ENCODE results near the gene MTMR1.
A peak's percentile ranks its signal among the peaks of the same experiment; 100 is the strongest.

MTMR1 gene

GRCh38 chrX:150697641-150698040 is 4.4 kb downstream of the MTMR1 start:
- DNase-seq = no peak

DNA sequence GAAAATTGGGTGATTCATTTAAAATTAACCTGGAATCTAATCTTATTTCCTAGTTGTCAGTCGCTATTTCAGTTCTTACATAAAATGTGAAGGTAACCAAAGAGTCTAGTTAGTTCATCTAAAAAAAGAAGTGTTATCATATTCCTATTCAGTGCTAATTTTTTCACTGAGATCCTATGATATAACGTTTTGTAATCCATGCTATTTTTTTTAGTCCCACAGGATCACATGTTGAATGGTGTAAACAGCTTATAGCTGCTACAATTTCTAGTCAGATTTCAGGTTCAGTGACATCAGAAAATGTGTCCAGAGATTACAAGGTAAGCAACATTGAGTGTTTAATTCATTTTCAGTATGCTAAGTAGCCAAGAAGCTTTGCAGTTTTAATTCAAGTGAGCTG is 5.8 kb downstream of the MTMR1 start:
- no peak for DNase-seq

GRCh38 chrX:150700107-150700506 is 6.9 kb downstream of the MTMR1 start:
- DNase-seq = no peak

GRCh38 chrX:150701377-150701776 is 8.2 kb downstream of the MTMR1 start:
- DNase-seq = no peak

GRCh38 chrX:150702966-150703694 is 9.9 kb downstream of the MTMR1 start:
- DNase-seq = no peak

- no peak for DNase-seq
Observed at GRCh38 chrX:150703695-150703974, 10.4 kb downstream of the MTMR1 start.

DNA sequence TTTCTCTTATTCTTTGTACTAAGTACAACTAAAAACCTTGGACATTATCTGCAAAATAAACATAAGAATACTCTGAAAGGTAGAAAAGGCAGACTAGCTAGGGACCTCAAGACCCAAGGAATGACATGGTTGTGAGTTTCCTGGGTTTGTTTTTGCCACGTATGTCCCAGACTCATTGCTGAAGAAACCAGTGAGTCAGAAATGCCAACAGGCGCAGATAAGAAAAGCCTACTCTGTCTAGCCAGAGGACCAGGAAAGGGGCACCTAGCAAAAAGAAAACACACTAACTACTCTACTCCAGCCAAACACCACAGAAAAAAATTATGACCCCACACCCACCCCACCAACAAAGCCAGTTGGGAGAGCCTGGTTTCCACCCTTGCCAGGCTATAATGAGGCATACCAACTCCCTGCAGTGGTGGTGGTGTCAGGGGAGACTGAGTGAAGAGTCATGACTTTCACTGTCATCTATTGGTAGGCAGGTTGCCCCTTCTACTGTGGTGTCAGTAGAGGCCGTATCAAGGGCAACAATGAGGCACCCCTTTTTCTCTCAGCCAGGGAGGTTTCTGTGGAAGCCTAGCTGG is 10.9 kb downstream of the MTMR1 start:
- DNase-seq = peak in 1 of 2 donors; percentile 5

DNA sequence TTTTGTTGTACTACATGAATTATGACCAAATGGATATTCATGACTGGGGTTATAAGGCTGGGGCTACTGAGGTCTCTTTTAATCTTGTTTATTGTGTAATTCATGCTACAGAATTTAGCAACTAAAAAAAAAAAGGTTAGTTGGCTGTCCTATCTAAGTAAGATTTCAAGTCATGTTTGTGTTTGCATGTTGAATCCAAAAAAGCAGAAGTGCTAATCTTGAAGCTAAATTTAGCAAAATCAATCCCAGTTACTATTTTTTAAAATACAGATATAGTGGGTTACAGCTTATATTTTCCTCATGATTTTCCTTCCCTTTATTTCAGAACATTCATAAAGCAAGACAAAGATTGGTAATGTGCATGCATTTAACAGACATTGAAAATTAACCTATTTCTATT is 19.4 kb downstream of the MTMR1 start:
- no peak for DNase-seq

GRCh38 chrX:150715184-150715583 is 22.0 kb downstream of the MTMR1 start:
- DNase-seq = no peak

- no peak for DNase-seq
Observed at GRCh38 chrX:150719621-150720020, 26.4 kb downstream of the MTMR1 start.

DNA sequence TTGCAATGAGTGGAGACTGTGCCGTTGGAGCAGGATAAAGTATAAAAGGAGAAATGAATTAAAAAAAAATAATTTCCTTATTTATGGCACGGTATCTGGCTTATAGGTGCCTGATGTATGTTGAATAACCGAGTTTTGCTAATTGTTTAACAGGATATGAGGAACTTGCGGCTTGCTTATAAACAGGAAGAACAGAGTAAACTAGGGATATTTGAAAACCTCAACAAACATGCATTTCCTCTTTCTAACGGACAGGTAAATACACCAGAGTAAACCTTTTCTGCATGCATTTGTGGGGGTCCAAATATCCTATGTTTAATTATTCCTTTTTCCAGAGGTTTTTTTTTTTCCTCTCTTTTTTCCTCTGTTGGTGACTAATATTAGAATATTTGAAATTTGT is 36.8 kb downstream of the MTMR1 start:
- no peak for DNase-seq

GRCh38 chrX:150730719-150731118 is 37.5 kb downstream of the MTMR1 start:
- no peak for DNase-seq

GRCh38 chrX:150731795-150732194 is 38.6 kb downstream of the MTMR1 start:
- DNase-seq = peak; percentile 41 to 44

DNA sequence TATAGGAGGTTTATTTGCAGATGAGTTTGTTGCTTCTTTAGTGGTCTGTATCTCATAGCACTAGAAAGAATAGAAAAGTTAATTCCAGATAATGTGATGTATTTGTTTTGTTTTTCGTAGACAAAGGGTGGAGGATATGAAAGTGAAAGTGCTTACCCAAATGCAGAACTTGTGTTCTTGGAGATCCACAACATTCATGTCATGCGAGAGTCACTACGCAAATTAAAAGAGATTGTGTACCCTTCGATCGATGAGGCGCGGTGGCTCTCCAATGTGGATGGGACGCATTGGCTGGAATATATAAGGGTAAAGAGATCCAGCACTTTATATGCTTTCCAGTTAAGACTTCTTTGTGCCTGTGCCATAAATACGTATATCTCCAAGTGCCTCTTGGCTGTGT is 43.3 kb downstream of the MTMR1 start:
- no peak for DNase-seq

GRCh38 chrX:150752124-150752523 is 58.9 kb downstream of the MTMR1 start:
- DNase-seq = no peak

GRCh38 chrX:150753357-150753756 is 60.2 kb downstream of the MTMR1 start:
- DNase-seq = no peak

- DNase-seq = no peak
Observed at GRCh38 chrX:150753968-150754367, 60.8 kb downstream of the MTMR1 start.

- no peak for DNase-seq
Observed at GRCh38 chrX:150757371-150757770, 64.2 kb downstream of the MTMR1 start.

DNA sequence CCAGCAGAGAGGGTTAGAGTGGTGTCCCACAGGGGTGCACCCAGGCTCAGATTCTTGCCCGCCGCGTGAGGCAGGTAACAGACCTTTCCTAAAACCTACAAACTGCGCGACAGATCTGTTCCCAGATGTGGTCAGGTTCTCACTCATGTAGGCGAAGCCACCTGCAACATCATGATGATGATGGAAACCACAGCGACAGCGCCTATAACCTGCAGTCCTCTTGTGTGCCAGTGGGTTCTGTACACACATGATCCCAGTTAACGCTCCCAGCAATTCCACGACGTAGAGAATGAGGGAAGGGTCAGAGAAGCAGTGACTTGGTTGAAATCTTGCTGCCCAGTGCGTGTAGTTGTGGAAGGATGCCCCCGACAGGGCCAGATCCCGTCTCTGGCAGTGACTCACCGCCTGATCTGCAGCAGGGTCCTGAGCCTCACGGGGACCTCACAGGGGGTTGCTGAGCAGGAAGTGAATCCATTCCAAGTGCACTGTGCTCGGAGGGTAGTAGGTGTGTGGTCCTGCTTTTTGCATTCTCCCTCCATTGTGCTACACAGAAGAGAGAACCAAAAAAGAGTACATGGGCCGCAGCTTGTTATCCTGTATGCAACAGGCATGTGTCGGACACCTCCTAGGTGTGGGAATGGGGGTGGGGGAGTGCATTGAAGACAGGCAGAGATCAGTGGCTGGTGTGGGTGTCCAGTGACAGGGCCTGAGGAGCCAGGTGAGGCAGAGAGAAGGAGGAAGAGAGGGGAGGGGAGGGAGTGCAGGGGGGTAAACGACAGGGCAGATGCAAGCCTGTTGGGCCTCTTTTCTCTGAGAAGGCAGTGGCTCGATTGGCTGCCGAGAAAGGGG is 66.6 kb downstream of the MTMR1 start:
- no peak for DNase-seq

DNA sequence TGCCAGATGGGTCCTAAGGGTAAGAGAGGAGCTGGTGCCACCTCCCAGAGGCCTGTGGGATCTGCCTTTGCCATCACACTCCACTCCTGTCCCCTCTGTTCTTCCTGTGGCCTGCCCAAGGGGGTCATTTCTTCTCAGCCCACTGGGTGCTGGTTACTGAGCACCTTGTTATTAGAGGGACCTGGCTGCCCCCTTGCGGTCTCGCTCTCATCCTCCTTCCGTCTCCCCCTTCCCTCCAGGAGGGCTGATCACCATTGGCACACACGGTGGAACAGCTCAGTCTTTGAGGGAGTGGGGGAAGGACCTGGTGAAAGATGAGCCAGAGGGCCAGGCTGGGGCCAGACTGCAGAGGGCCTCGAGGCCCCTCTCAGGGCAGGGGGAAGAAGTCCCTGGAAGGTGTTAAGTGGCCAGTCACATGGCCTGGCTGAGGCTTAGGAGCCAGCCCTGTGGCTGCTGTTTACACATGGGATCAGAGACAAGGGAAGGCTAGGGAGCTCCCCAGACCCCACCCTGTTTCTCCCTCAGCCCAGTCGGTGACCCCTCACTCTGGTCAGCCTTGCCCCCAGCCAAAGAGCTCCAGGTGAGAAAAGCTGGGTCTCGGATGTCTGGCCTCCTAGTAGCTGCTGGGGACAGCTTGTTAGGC is 68.1 kb downstream of the MTMR1 start:
- no peak for DNase-seq

GRCh38 chrX:150761819-150762216 is 68.6 kb downstream of the MTMR1 start:
- no peak for DNase-seq

- DNase-seq = no peak
Observed at GRCh38 chrX:150762258-150763165, 69.3 kb downstream of the MTMR1 start.
